Measurements from ENCODE around the gene TMEM184B.

The TMEM184B gene

GRCh38 chr22:38172832-38173640, 99.8 kb downstream of the TMEM184B start:
- Histone ChIP-seq H3K27ac (no peak overlapping the region), H3K36me3 (no peaks in the 10 kb centered on the region; the same call in 1 of the 2 replicates)
- no peak for DNase-seq

DNA sequence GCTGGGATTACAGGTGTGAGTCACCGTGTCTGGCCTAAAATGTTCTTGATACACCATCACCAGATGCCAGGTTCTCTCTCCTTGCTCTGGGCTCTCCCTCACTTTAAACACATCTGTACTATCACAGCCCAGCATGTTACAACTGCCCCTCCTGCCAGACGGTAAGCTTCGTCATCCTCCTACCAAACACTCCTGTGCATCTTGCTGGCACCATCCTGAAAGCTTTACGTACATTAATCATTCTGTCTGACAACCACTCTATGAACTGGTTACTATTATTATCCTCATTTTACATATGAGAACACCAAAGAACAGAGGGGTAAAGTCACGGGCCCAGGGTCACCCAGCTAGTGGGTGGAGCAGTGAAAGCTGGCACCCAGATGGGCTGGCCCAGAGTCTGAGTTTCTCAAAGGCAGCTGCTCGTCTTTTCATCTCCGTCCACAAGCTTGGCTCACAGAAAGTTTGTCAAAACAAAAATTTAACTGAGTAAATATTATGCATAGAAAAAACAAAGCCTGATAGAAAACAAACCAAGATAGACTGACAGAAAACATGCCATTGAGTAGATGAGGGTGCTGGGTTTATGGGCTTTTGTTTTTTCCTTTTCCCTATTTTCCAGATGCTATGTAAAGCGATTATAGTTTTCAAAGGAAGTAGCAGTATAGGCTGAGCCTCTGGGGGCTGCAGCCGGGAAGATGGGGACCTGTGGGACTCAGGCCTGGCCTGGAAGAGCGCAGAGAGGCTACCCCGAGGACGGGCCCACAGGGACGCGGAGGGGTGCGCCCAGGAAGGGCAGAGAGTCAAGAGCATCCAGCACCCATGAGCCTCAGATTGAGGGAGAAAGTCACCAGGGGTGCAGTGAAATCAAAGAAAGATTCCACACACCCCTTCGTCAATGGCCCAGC, 100.6 kb downstream of the TMEM184B start:
- Histone ChIP-seq H3K9me3 (ENCODE audit: severe bottlenecking) (no peaks in the 10 kb centered on the region), H3K27me3 (ENCODE audit: insufficient read depth, low read depth, severe bottlenecking) (no peaks in the 10 kb centered on the region), H3K27ac (no peak overlapping the region), H3K36me3 (no peaks in the 10 kb centered on the region; the same call in 1 of the 2 replicates), H3K4me3 (ENCODE audit: low read depth, low read length) (no peak overlapping the region)
- TF ChIP-seq, protein P1, sequence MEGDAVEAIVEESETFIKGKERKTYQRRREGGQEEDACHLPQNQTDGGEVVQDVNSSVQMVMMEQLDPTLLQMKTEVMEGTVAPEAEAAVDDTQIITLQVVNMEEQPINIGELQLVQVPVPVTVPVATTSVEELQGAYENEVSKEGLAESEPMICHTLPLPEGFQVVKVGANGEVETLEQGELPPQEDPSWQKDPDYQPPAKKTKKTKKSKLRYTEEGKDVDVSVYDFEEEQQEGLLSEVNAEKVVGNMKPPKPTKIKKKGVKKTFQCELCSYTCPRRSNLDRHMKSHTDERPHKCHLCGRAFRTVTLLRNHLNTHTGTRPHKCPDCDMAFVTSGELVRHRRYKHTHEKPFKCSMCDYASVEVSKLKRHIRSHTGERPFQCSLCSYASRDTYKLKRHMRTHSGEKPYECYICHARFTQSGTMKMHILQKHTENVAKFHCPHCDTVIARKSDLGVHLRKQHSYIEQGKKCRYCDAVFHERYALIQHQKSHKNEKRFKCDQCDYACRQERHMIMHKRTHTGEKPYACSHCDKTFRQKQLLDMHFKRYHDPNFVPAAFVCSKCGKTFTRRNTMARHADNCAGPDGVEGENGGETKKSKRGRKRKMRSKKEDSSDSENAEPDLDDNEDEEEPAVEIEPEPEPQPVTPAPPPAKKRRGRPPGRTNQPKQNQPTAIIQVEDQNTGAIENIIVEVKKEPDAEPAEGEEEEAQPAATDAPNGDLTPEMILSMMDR (IDR thresholded peaks at IDR 0.05; ENCODE audit: low read depth, low read length), result no peak
- no peak for DNase-seq

More at GRCh38 chr22:38172832-38173640, 99.8 kb downstream of the TMEM184B start:
- Histone ChIP-seq H3K9me3 (ENCODE audit: severe bottlenecking) (no peaks in the 10 kb centered on the region), H3K4me3 (ENCODE audit: low read depth, low read length) (no peak overlapping the region), H3K27me3 (ENCODE audit: insufficient read depth, low read depth, severe bottlenecking) (no peaks in the 10 kb centered on the region)
- TF ChIP-seq, protein P1 (IDR thresholded peaks at IDR 0.05; ENCODE audit: low read depth, low read length), result no peak

DNA sequence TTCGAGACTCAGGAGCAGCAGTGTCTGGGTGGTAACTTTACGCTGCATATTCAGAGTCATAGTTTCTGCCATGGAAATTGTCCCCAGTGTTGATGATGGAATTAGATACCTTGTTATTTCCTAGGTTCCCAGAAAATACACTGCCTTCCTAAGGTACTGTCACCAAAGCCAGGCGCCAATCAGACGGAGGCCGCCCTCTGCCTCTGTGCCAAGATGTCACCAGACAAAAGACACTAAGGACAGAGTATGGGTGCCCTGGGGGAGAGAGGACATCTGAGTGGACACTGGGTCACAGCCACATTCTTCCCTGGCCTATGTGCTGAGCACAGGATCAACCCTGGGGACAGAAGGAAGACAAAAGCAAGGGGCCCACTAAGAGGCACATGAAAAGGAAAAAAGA, 102.3 kb downstream of the TMEM184B start:
- TF ChIP-seq, protein P1 (IDR thresholded peaks at IDR 0.05; ENCODE audit: low read depth, low read length), result no peak
- peaks cover 6% of the 10 kb centered on the region for H3K9me3 ChIP-seq (ENCODE audit: severe bottlenecking)
- peaks cover 11% of the 10 kb centered on the region for H3K36me3 ChIP-seq
- DNase-seq, result no peak
- H3K4me3 ChIP-seq (ENCODE audit: low read depth, low read length), result no peak overlapping the region
- no peaks in the 10 kb centered on the region for H3K27me3 ChIP-seq (ENCODE audit: insufficient read depth, low read depth, severe bottlenecking)
- no peak overlapping the region; the same call in 1 of the 2 replicates for H3K27ac ChIP-seq

Data from WERI-Rb-1 (cell line).